ENCODE data around the gene UBN1.

Gene UBN1

DNA sequence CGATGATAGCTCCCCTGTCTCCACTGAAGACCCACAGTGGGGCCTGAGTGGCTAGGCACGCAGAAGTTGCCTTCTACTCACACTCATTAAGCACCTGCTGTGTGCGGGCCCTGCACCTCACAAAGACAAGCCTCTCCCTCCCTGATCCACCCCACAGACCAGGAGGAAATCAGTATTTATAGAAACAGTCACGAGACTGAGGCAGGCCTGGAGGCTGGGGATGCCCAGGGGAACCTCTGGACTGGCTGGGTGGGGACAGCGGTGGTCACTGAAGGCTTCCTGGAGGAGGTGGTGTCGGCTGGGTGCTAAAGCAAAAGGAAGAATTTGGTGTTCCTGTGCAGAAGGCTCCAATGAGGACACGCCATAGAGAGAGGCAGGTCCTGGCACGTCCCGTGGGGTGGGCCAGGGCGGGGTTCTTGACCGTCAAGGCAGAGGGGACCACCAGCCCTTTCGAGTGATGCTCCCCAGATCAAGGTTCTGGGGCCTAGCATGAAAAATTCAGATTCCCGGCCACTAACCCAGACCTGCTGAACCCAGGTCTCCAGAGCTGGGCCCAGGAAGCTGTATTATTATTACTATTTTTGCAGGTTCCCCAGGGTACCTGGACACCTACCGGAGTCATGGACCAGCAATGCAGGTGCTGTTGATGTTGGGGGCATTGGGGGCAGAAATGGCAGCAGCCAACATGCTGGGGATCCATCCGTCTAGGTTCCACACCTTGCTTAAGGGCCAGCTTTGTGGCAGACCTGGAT lies 66.7 kb downstream of the UBN1 start:
- DNase-seq (ENCODE audit: low read depth, low spot score) = no peak
- Histone ChIP-seq H3K27ac (no peak overlapping the region), H3K9ac (ENCODE audit: insufficient read length) (no peak overlapping the region), H3K36me3 (ENCODE audit: insufficient read depth, low read length) (no peaks in the 10 kb centered on the region), H3K9me3 (ENCODE audit: low read depth, low read length) (no peaks in the 10 kb centered on the region), H3K4me3 (no peak overlapping the region)
- no peak for TF ChIP-seq POLR2AphosphoS5 (IDR thresholded peaks at IDR 0.05; ENCODE audit: borderline replicate concordance, low read depth, low read length)
- no peak for TF ChIP-seq FOXP2 (optimal IDR thresholded peaks at IDR 0.05; ENCODE audit: control extremely low read depth, extremely low read length, insufficient read depth)
- no peak for TF ChIP-seq EZH2 (IDR thresholded peaks at IDR 0.05)

DNA sequence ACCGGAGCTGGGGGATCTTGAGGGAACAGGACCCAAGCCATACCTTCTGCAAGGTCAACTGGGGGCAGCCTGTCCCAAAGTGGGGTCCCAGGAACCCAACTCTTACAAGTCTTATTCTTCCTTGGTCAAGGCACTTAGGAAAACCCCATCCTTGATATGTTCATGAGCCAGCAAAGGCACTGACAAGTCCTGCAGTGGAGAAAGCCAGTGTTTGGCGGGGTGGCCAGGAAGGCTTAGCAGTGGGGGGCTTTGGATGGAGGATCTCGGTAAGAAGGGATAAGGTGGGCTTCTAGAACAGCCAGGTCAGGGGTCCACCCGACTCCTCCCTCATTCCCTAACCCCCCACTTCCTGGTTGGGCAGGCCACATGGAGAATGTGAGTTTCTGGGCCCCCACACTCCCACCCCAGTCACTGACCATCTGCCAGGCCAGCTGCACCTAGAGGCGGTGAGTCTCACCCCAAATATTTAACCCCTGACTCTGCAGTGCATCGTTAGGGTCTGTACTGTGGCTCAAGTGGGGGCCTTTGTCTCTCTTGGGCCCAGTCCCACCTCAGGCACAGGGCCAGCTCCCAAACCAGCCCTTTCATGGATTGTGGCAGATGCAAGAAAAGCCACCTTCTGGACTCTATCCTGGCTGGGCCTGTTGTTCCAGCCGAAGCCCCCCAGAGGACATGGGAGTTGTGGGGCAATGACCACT lies 67.4 kb downstream of the UBN1 start:
- Histone ChIP-seq H3K36me3 (ENCODE audit: insufficient read depth, low read length) (no peaks in the 10 kb centered on the region), H3K4me3 (no peak overlapping the region), H3K9me3 (ENCODE audit: low read depth, low read length) (no peaks in the 10 kb centered on the region), H3K27ac (no peak overlapping the region), H3K9ac (ENCODE audit: insufficient read length) (no peak overlapping the region)
- no peak for DNase-seq (ENCODE audit: low read depth, low spot score)
- TF ChIP-seq FOXP2 (optimal IDR thresholded peaks at IDR 0.05; ENCODE audit: control extremely low read depth, extremely low read length, insufficient read depth) (no peak), POLR2AphosphoS5 (IDR thresholded peaks at IDR 0.05; ENCODE audit: borderline replicate concordance, low read depth, low read length) (no peak), EZH2 (IDR thresholded peaks at IDR 0.05) (no peak)

DNA sequence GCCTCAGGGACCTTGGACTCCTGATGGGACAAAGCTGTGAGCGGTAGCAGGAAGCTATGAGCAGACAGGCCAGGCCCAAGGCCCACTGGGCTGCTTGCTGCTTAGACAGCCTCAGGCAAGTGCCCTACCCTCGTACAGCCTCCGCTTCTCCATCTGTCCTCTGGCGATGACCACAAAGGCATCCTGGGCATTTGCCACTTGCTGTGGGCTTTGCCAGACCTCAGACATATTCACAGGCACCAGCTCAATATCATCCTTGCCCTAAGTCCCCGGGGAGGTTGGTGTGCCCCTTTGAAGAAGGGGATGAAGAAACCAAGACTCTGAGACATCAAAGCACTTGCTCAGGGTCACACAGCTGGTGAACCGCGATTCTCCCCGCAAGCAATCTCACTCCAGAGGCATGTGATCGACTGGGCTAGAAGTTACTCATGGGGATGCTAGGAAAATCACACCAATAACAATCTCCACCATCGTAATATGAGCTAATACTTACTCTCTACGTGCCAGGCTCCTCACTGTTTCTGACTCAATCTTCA lies 68.0 kb downstream of the UBN1 start:
- H3K9ac ChIP-seq (ENCODE audit: insufficient read length) = no peak overlapping the region
- no peak for TF ChIP-seq EZH2 (IDR thresholded peaks at IDR 0.05)
- TF ChIP-seq FOXP2 (optimal IDR thresholded peaks at IDR 0.05; ENCODE audit: control extremely low read depth, extremely low read length, insufficient read depth) = no peak
- TF ChIP-seq POLR2AphosphoS5 (IDR thresholded peaks at IDR 0.05; ENCODE audit: borderline replicate concordance, low read depth, low read length) = no peak
- no peak overlapping the region for H3K27ac ChIP-seq
- DNase-seq (ENCODE audit: low read depth, low spot score) = no peak
- no peaks in the 10 kb centered on the region for H3K36me3 ChIP-seq (ENCODE audit: insufficient read depth, low read length)
- H3K9me3 ChIP-seq (ENCODE audit: low read depth, low read length) = no peaks in the 10 kb centered on the region
- no peak overlapping the region for H3K4me3 ChIP-seq

DNA sequence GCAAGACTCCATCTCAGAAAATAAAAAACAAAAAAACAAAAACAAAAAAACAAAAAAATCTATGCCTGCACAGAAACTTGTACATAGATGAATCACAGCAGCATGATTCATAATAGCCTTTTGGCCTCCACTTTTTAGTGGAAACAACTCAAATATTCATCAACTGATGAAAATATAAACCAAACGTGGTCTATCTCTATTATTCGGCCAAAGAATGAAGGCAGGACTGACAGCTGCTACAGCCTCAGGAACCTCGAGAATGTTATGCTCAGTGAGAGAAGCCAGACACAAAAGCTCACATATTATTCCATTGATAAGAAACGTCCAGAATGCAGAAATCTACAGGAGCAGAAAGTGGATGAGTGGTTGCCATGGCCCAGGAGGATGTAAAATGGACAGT lies 69.8 kb downstream of the UBN1 start:
- Histone ChIP-seq H3K27ac (no peak overlapping the region), H3K4me3 (no peak overlapping the region), H3K36me3 (ENCODE audit: insufficient read depth, low read length) (no peaks in the 10 kb centered on the region), H3K9ac (ENCODE audit: insufficient read length) (no peak overlapping the region), H3K9me3 (ENCODE audit: low read depth, low read length) (no peaks in the 10 kb centered on the region)
- DNase-seq (ENCODE audit: low read depth, low spot score) = no peak
- TF ChIP-seq EZH2 (IDR thresholded peaks at IDR 0.05) (no peak), FOXP2 (optimal IDR thresholded peaks at IDR 0.05; ENCODE audit: control extremely low read depth, extremely low read length, insufficient read depth) (no peak), POLR2AphosphoS5 (IDR thresholded peaks at IDR 0.05; ENCODE audit: borderline replicate concordance, low read depth, low read length) (no peak)

DNA sequence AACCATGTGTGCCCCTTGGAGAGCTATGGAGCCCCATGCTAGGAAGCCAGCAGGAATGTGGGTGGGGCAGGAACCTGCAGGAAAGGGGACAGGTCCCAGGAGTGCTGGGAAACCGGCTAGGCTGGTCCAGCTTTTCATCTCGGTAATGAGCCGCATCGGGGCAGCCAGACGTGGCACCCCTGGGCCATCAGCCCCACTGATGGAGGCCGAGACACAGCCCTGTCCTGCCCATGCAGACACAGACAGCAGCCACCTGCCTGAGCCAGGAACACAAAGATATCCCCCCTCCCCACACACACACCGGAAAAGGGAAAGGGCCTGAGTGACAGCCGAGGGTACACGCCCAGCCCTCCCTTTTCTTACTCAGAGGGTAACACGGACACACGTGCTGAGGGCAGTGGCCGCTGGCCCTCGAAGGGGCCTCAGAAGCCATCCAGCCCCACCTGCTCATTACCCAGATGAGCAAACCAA lies 71.5 kb downstream of the UBN1 start:
- no peaks in the 10 kb centered on the region for H3K36me3 ChIP-seq (ENCODE audit: insufficient read depth, low read length)
- no peak overlapping the region for H3K4me3 ChIP-seq
- TF ChIP-seq POLR2AphosphoS5 (IDR thresholded peaks at IDR 0.05; ENCODE audit: borderline replicate concordance, low read depth, low read length) (no peak), EZH2 (IDR thresholded peaks at IDR 0.05) (no peak), FOXP2 (optimal IDR thresholded peaks at IDR 0.05; ENCODE audit: control extremely low read depth, extremely low read length, insufficient read depth) (no peak)
- H3K9ac ChIP-seq (ENCODE audit: insufficient read length) = no peak overlapping the region
- H3K27ac ChIP-seq = no peak overlapping the region
- no peak for DNase-seq (ENCODE audit: low read depth, low spot score)
- H3K9me3 ChIP-seq (ENCODE audit: low read depth, low read length) = no peaks in the 10 kb centered on the region

DNA sequence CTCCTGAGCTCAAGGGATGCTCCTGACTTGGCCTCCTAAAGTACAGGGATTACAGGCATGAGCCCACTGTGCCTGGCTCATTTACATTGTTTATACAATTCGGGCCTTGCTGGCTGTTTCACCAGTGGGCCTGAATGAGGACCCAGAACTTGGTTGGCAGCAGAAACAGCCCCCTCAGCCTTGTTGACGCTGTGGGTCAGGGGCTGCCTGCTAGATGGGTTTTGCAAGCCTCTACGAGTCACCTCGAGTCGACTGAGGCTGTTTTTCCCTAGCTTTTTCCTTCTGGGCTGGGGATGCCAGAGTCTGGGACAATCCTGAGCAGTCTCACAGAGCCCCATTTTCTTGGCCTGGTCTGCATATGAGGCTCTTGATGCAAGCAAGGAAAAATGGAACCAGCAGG lies 73.5 kb downstream of the UBN1 start:
- Histone ChIP-seq H3K4me3 (no peak overlapping the region), H3K9me3 (ENCODE audit: low read depth, low read length) (no peaks in the 10 kb centered on the region), H3K27ac (no peak overlapping the region), H3K9ac (ENCODE audit: insufficient read length) (no peak overlapping the region), H3K36me3 (ENCODE audit: insufficient read depth, low read length) (no peaks in the 10 kb centered on the region)
- DNase-seq (ENCODE audit: low read depth, low spot score) = no peak
- no peak for TF ChIP-seq FOXP2 (optimal IDR thresholded peaks at IDR 0.05; ENCODE audit: control extremely low read depth, extremely low read length, insufficient read depth)

DNA sequence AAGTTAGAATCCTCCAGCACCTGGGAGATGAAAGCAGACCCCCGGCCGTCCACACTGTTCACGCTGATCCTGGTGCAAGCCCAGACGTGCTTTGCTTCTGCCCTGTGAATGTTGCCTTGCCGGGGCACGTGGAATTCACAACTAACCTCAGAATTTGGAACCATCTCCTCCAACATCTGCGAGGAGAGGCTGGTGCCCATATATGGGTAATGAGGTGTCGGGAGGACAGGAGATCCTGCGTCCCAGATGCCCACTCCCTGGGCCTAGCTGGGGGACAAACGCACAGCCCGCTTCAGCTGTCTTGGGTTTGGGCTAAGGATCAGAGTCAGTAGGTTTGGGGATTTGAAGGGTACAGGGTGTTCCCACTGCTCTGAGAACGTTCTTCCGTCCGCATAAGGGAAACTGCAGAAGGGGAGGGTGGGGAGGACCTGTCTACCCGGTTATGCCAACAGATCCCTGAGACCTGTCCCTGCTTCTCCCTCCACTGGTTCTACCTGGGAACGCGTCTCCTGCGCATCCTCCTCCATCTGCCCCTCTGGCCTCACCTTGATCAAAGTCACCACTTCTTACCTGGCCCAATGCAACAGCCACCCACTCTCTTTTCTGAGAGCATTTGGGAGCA lies 75.6 kb downstream of the UBN1 start:
- Histone ChIP-seq H3K36me3 (ENCODE audit: insufficient read depth, low read length) (no peaks in the 10 kb centered on the region), H3K9ac (ENCODE audit: insufficient read length) (no peak overlapping the region), H3K4me3 (no peak overlapping the region), H3K9me3 (ENCODE audit: low read depth, low read length) (no peaks in the 10 kb centered on the region), H3K27ac (no peak overlapping the region)
- DNase-seq (ENCODE audit: low read depth, low spot score) = no peak
- TF ChIP-seq EZH2 (IDR thresholded peaks at IDR 0.05) = no peak
- no peak for TF ChIP-seq FOXP2 (optimal IDR thresholded peaks at IDR 0.05; ENCODE audit: control extremely low read depth, extremely low read length, insufficient read depth)
- no peak for TF ChIP-seq POLR2AphosphoS5 (IDR thresholded peaks at IDR 0.05; ENCODE audit: borderline replicate concordance, low read depth, low read length)

DNA sequence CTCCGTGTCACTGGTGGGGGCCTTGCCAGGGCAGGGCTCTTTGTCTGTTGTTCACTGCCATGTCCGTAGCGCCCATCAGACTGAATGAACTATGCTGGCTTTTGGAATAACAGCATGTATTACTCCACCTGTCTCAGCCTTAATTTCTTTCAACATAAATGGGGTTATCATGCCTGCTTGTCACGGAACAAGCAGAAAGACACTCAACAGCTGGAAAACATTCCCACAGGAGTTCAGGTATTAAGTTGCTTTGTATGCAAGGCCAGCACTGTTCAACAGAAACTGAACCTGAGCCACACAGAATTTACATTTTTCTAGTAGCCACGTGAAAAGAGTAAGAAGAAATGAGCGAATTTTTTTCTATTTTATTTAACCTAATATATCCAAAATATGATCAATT lies 76.6 kb downstream of the UBN1 start:
- no peak for DNase-seq (ENCODE audit: low read depth, low spot score)
- TF ChIP-seq POLR2AphosphoS5 (IDR thresholded peaks at IDR 0.05; ENCODE audit: borderline replicate concordance, low read depth, low read length) (no peak), EZH2 (IDR thresholded peaks at IDR 0.05) (no peak), FOXP2 (optimal IDR thresholded peaks at IDR 0.05; ENCODE audit: control extremely low read depth, extremely low read length, insufficient read depth) (no peak)
- Histone ChIP-seq H3K9ac (ENCODE audit: insufficient read length) (no peak overlapping the region), H3K9me3 (ENCODE audit: low read depth, low read length) (no peaks in the 10 kb centered on the region), H3K4me3 (no peak overlapping the region), H3K27ac (no peak overlapping the region), H3K36me3 (ENCODE audit: insufficient read depth, low read length) (no peaks in the 10 kb centered on the region)

Measured in SK-N-MC (cell line).